HepG2 (cell line): Measurements from ENCODE around the gene DQX1. TPM values are rescaled to one million over a fixed set of nuclear protein-coding genes. Genes with fewer than 3 reads are reported as not detected.

Source experiments
- ATAC-seq: fragments of 200-7000 bp; cut with Tn5 transposase; 3 replicates; pipeline ENCODE4 v1.9.1; 2020; ENCODE audit warnings: mild to moderate bottlenecking, moderate library complexity
- BruUV-seq: library from RNA; stranded (reverse); fragments of 400-500 nt; replicated peaks from 2 replicates; lab custom pipeline; 2021; lab: Mats Ljungman, UMichigan
- CTCF ChIA-PET: fragments of 300-600 bp; formaldehyde crosslinking; extraction: SDS; loops from one replicate; lab custom pipeline; 2021; ENCODE audit warnings: low total read pairs, inconsistent platforms, low intra/inter-chr PET ratio; lab: Yijun Ruan, JAX
- POLR2A ChIA-PET: fragments of 350-600 bp; sonication (Branson Sonifier 250); formaldehyde crosslinking; loops from one replicate; lab custom pipeline; 2020; ENCODE audit warnings: antibody characterized with exemption, inconsistent platforms; lab: Yijun Ruan, JAX
- DNase-seq: peaks from one replicate; pipeline ENCODE4 v3.0.0-alpha.2; 2015; ENCODE audit warnings: low spot score
- FAIRE-seq: peaks from 3 replicates; lab custom pipeline; 2011; peaks lifted over from hg19 to GRCh38; lab: Jason Lieb, UNC
- H2AFZ ChIP-seq: one replicate; pipeline ENCODE4 v1.6.1; 2011; ENCODE audit warnings: low read length, inconsistent platforms
- H3K27ac ChIP-seq: fragments of 300-600 bp; 3 replicates; pipeline ENCODE4 v1.8.0; 2011; ENCODE audit warnings: mixed run types, mild to moderate bottlenecking, mixed read lengths, low read length, inconsistent platforms; ENCODE audit not compliant: insufficient read depth; ENCODE audit errors: extremely low read length
- H3K27me3 ChIP-seq, 2 experiments: fragments of 200-600 bp in 1 of 2; 2 replicates in 1 of 2; 3 replicates in 1 of 2; pipeline versions ENCODE4 v1.6.0 to v1.8.0; 2011; ENCODE audit warnings: low read length in 2 of 2, mild to moderate bottlenecking in 2 of 2, moderate library complexity in 2 of 2, inconsistent platforms in 1 of 2; ENCODE audit not compliant: insufficient read depth in 2 of 2, control insufficient read depth in 1 of 2
- H3K36me3 ChIP-seq, 2 experiments: fragments of 200-600 bp in 1 of 2; replicated peaks in 1 of 2; 2 replicates in 1 of 2; 3 replicates in 1 of 2; pipeline versions ENCODE4 v1.5.1 to v1.8.0; 2011; ENCODE audit warnings: low read length in 2 of 2, inconsistent platforms in 1 of 2; ENCODE audit not compliant: insufficient read depth in 2 of 2, control insufficient read depth in 1 of 2
- H3K4me1 ChIP-seq: 2 replicates; pipeline ENCODE4 v1.5.1; 2012; ENCODE audit warnings: low read length, inconsistent platforms; ENCODE audit not compliant: insufficient read depth
- H3K4me2 ChIP-seq: 2 replicates; pipeline ENCODE4 v1.6.0; 2011; ENCODE audit warnings: low read depth, low read length, inconsistent platforms
- H3K4me3 ChIP-seq, 3 experiments: fragments of 200-600 bp in 1 of 3; sonication (generic), shearing (Covaris generic) in 1 of 3; replicated peaks in 1 of 3; 2 replicates each; pipeline ENCODE4 v1.5.1; 2011 to 2016; ENCODE audit warnings: low read length in 3 of 3, inconsistent platforms in 2 of 3, low read depth in 2 of 3, mild to moderate bottlenecking in 2 of 3, control low read depth in 1 of 3, mixed read lengths in 1 of 3; ENCODE audit not compliant: insufficient read depth in 1 of 3
- H3K79me2 ChIP-seq: one replicate; pipeline ENCODE4 v1.6.1; 2011; ENCODE audit warnings: low read length, inconsistent platforms; ENCODE audit not compliant: insufficient read depth
- H3K9ac ChIP-seq: 2 replicates; pipeline ENCODE4 v1.6.0; 2011; ENCODE audit warnings: mild to moderate bottlenecking, low read depth, low read length, inconsistent platforms; ENCODE audit not compliant: insufficient read depth
- H3K9me3 ChIP-seq: 2 replicates; pipeline ENCODE4 v1.5.1; 2012; ENCODE audit warnings: mild to moderate bottlenecking, low read length
- H4K20me1 ChIP-seq: 2 replicates; pipeline ENCODE4 v1.6.0; 2011; ENCODE audit warnings: inconsistent platforms, mild to moderate bottlenecking, low read length, moderate library complexity; ENCODE audit not compliant: insufficient read depth
- AKAP8 ChIP-seq: sonication (generic); formaldehyde crosslinking; IDR thresholded peaks from 2 replicates; pipeline ENCODE4 v1.5.1; 2020; ENCODE audit warnings: mild to moderate bottlenecking, missing genetic modification reagents
- CAMTA2 ChIP-seq: sonication (generic); formaldehyde crosslinking; IDR thresholded peaks from 2 replicates; pipeline ENCODE4 v1.4.0; 2020; ENCODE audit warnings: mild to moderate bottlenecking, missing genetic modification reagents, borderline replicate concordance
- DNMT3B ChIP-seq: conservative IDR thresholded peaks from 2 replicates; pipeline ENCODE4 v1.6.1; 2016; ENCODE audit warnings: missing biosample characterization, control low read depth
- GZF1 ChIP-seq: sonication (generic); formaldehyde crosslinking; IDR thresholded peaks from 2 replicates; pipeline ENCODE4 v1.5.1; 2020; ENCODE audit warnings: mild to moderate bottlenecking, missing genetic modification reagents
- HIVEP1 ChIP-seq: sonication (generic); formaldehyde crosslinking; IDR thresholded peaks from 2 replicates; pipeline ENCODE4 v1.4.0; 2020; ENCODE audit warnings: mild to moderate bottlenecking, missing genetic modification reagents
- HMGXB3 ChIP-seq: sonication (generic); formaldehyde crosslinking; IDR thresholded peaks from 2 replicates; pipeline ENCODE4 v1.4.0; 2020; ENCODE audit warnings: missing genetic modification reagents, borderline replicate concordance
- KAT2B ChIP-seq: fragments of 150-350 bp; IDR thresholded peaks from 2 replicates; pipeline ENCODE4 v1.6.1; 2014; ENCODE audit warnings: low read depth, low read length, borderline replicate concordance
- KAT7 ChIP-seq: IDR thresholded peaks from 2 replicates; pipeline ENCODE4 v1.6.1; 2018; ENCODE audit warnings: borderline replicate concordance, missing compliant biosample characterization
- KDM5B ChIP-seq: sonication (generic); formaldehyde crosslinking; IDR thresholded peaks from 2 replicates; pipeline ENCODE4 v1.4.0; 2020; ENCODE audit warnings: missing genetic modification reagents, mild to moderate bottlenecking, borderline replicate concordance
- NFE2 ChIP-seq: sonication (generic); formaldehyde crosslinking; IDR thresholded peaks from 2 replicates; pipeline ENCODE4 v1.4.0; 2020; ENCODE audit warnings: missing genetic modification reagents
- POLR2A ChIP-seq, 2 experiments: IDR thresholded peaks; 2 replicates each; pipeline ENCODE4 v1.6.1; 2011; ENCODE audit warnings: low read depth in 2 of 2, low read length in 2 of 2, mild to moderate bottlenecking in 1 of 2, moderate library complexity in 1 of 2; ENCODE audit not compliant: insufficient read depth in 1 of 2
- RXRB ChIP-seq: IDR thresholded peaks from 2 replicates; pipeline ENCODE4 v1.6.1; 2016; ENCODE audit warnings: borderline replicate concordance, missing genetic modification reagents, missing compliant biosample characterization
- ZNF451 ChIP-seq: sonication (generic); formaldehyde crosslinking; IDR thresholded peaks from 2 replicates; pipeline ENCODE4 v1.5.0; 2020; ENCODE audit warnings: mild to moderate bottlenecking, missing genetic modification reagents
- WGBS: methylation state at CpG from one replicate; pipeline ENCODE4 v1.1.6; 2017; ENCODE audit warnings: low lambda C conversion rate; 5-methylcytosine and 5-hydroxymethylcytosine counted together
- in situ Hi-C: cut with HindIII; loops from 2 replicates; pipeline ENCODE4 v1.10.0; 2017; ENCODE audit warnings: low pct_unique_long_range_greater_than_20kb; ENCODE audit not compliant: extremely low pct_ligation_motif_present
- intact Hi-C: fragments of 100-400 bp; cut with micrococcal nuclease; formaldehyde crosslinking; loops from one replicate; pipeline ENCODE4 v1.10.0; 2022; ENCODE audit not compliant: unreplicated experiment
- polyA plus RNA-seq, 8 experiments: library from polyadenylated mRNA; depleted of rRNA in 3 of 8; stranded (reverse) in 7 of 8; unstranded in 1 of 8; fragments of >200 nt; fragmentation: Illumina TruSeq in 4 of 8; extraction: Trizol in 4 of 8; gene quantifications; 2 replicates each; pipeline versions ENCODE4 v1.2.1 to v1.2.3, GENCODE V29; 2011 to 2016; ENCODE audit warnings: low read depth in 4 of 8, missing spikeins in 1 of 8, mixed read lengths in 1 of 8; ENCODE audit not compliant: insufficient read depth in 1 of 8
- total RNA-seq, 5 experiments: library from RNA; depleted of rRNA; stranded (reverse); fragments of >200 nt; fragmentation: Illumina TruSeq; extraction: Trizol; gene quantifications; 2 replicates each; pipeline ENCODE4 v1.2.3, GENCODE V29; 2016; ENCODE audit warnings: low read depth in 1 of 5
- TF ChIP-seq, protein P1 (sequence below): sonication (generic); formaldehyde crosslinking; conservative IDR thresholded peaks from 2 replicates; pipeline ENCODE4 v1.5.0; 2020; ENCODE audit warnings: missing genetic modification reagents

The DQX1 gene
- total and polyA plus RNA-seq, 2 of the 13 experiments (the other 11 are each of a cell fraction or from before 2014, with no cell fraction given) = 27.6 to 89.8 TPM

- TF ChIP-seq ZNF451 = 0 out of 2 replicates have a peak, but pooled peaks have one; percentile 62
- TF ChIP-seq HMGXB3 (CRISPR knock-in tag) = 0 out of 2 replicates have a peak, but pooled peaks have one; percentile 23
- TF ChIP-seq KAT2B = no peak
These were observed 13.1 kb downstream of the DQX1 start (continued) for GRCh38 chr2:74512744-74513604.

GRCh38 chr2:74511104-74511989, 14.7 kb downstream of the DQX1 start:
- CTCF ChIA-PET = no interaction called here
- ATAC-seq = no peak
- H3K27me3 ChIP-seq = no peaks in the 10 kb centered on the region; a peak in 1 of 5 replicates
- WGBS = 51% methylated on average over 11 of the region's 11 CpGs
- H3K4me3 ChIP-seq = no peak overlapping the region; a peak in 1 of 6 replicates
- no peak for FAIRE-seq
- DNase-seq = no peak
- peaks cover 61% of the 10 kb centered on the region for H3K4me1 ChIP-seq
- no peaks in the 10 kb centered on the region for H3K9me3 ChIP-seq
- BruUV-seq = no TSS peak
- intact Hi-C loops = no loop called here
- no peaks in the 10 kb centered on the region for H4K20me1 ChIP-seq
- H3K79me2 ChIP-seq = peaks cover 8% of the 10 kb centered on the region
- in situ Hi-C loops = no loop called here
- H3K9ac ChIP-seq = no peak overlapping the region
- H3K4me2 ChIP-seq = 0 out of 2 replicates have a peak overlapping the region, but pooled peaks have one; percentile 0
- H3K27ac ChIP-seq = no peak overlapping the region
- no peak overlapping the region for H2AFZ ChIP-seq
- no peaks in the 10 kb centered on the region; a peak in 1 of 5 replicates for H3K36me3 ChIP-seq
- POLR2A ChIA-PET = interaction anchor here (0.6 to 16.5 kb wide), 10 partner anchors 9 to 312 kb away, joined by 3 to 795 read pairs (median 8); partner anchors contain the start of genes AUP1, CCDC142, DQX1 and HTRA2
- TF ChIP-seq DNMT3B (no peak), HIVEP1 (0 out of 2 replicates have a peak, but pooled peaks have one; percentile 46), KDM5B (CRISPR knock-in tag) (0 out of 2 replicates have a peak, but pooled peaks have one; percentile 47), KAT7 (CRISPR knock-in tag) (no peak), POLR2A (IDR thresholded peaks at IDR 0.05; ENCODE audit: insufficient read depth in 1 of 2, low read depth in 2 of 2, low read length in 2 of 2) (peak in 1 of 2 experiments; percentile 18; a peak in 1 of 4 replicates), RXRB (no peak), GZF1 (CRISPR knock-in tag) (0 out of 2 replicates have a peak, but pooled peaks have one; percentile 47), CAMTA2 (0 out of 2 replicates have a peak, but pooled peaks have one; percentile 72), AKAP8 (CRISPR knock-in tag) (peak; percentile 25; the same call in 1 of the 2 replicates), NFE2 (CRISPR knock-in tag) (no peak)
- TF ChIP-seq, protein P1, sequence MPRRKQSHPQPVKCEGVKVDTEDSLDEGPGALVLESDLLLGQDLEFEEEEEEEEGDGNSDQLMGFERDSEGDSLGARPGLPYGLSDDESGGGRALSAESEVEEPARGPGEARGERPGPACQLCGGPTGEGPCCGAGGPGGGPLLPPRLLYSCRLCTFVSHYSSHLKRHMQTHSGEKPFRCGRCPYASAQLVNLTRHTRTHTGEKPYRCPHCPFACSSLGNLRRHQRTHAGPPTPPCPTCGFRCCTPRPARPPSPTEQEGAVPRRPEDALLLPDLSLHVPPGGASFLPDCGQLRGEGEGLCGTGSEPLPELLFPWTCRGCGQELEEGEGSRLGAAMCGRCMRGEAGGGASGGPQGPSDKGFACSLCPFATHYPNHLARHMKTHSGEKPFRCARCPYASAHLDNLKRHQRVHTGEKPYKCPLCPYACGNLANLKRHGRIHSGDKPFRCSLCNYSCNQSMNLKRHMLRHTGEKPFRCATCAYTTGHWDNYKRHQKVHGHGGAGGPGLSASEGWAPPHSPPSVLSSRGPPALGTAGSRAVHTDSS = no peak
